ENCODE measurements around the gene GMDS. TPM values are rescaled to one million over a fixed set of nuclear protein-coding genes. Genes with fewer than 3 reads are reported as not detected.

The GMDS gene
- polyA plus RNA-seq, 1 donor (not counting 4 experiments of a cell fraction or from before 2014, with no cell fraction given), result 22.1 TPM

GRCh38 chr6:1962201-1962600 lies 283.2 kb downstream of the GMDS start:
- H3K27ac ChIP-seq (ENCODE audit: control insufficient read depth, insufficient read depth, low read length), result no peak overlapping the region
- no peak for TF ChIP-seq CTCF (optimal IDR thresholded peaks at IDR 0.05 in 1 of 3, IDR thresholded peaks at IDR 0.05 in 1 of 3, conservative IDR thresholded peaks at IDR 0.05 in 1 of 3; ENCODE audit: extremely low read depth in 1 of 3, insufficient read depth in 2 of 3, low read length in 3 of 3)
- TF ChIP-seq EZH2 (IDR thresholded peaks at IDR 0.05; ENCODE audit: low read length), result no peak
- DNase-seq (ENCODE audit: low read depth, low spot score) (no peak), FAIRE-seq (no peak)
- H3K79me2 ChIP-seq (ENCODE audit: control insufficient read depth, insufficient read depth, low read length), result no peaks in the 10 kb centered on the region
- no peaks in the 10 kb centered on the region for H3K9me1 ChIP-seq (ENCODE audit: control insufficient read depth, extremely low read depth, insufficient read depth, low read length)
- no peak overlapping the region for H3K4me2 ChIP-seq (ENCODE audit: control insufficient read depth, extremely low read depth, insufficient read depth, low read depth, low read length)
- no peaks in the 10 kb centered on the region for H3K9me3 ChIP-seq (ENCODE audit: control insufficient read depth, low read depth, low read length)
- no peak overlapping the region for H3K9ac ChIP-seq (ENCODE audit: control insufficient read depth, extremely low read depth, insufficient read depth, low read length)
- dilution Hi-C loops (cut with MboI; ENCODE audit: extremely low pct_ligation_motif_present, low sequenced_read_pairs), result no loop called here
- H4K20me1 ChIP-seq (ENCODE audit: control insufficient read depth, extremely low read depth, insufficient read depth, low read length), result no peaks in the 10 kb centered on the region
- H2AFZ ChIP-seq (ENCODE audit: control insufficient read depth, low read length), result no peak overlapping the region
- H3K4me1 ChIP-seq (ENCODE audit: control insufficient read depth, extremely low read depth, insufficient read depth, low read length), result peaks cover 11% of the 10 kb centered on the region
- H3K36me3 ChIP-seq (ENCODE audit: control insufficient read depth in 2 of 2, extremely low read depth in 1 of 2, insufficient read depth in 2 of 2, low read length in 2 of 2), result peaks cover 0 to 4% of the 10 kb centered on the region in 2 experiments
- no peak overlapping the region for H3K4me3 ChIP-seq (ENCODE audit: control insufficient read depth in 2 of 3, extremely low read depth in 1 of 3, insufficient read depth in 2 of 3, low read depth in 1 of 3, low read length in 3 of 3)
- no peaks in the 10 kb centered on the region for H3K27me3 ChIP-seq (ENCODE audit: control insufficient read depth, extremely low read depth, insufficient read depth, low read length)

GRCh38 chr6:1960486-1961142 lies 284.8 kb downstream of the GMDS start:
- Histone ChIP-seq H3K27ac (ENCODE audit: control insufficient read depth, insufficient read depth, low read length) (peak overlapping the region; percentile 55), H3K9me1 (ENCODE audit: control insufficient read depth, extremely low read depth, insufficient read depth, low read length) (no peaks in the 10 kb centered on the region), H4K20me1 (ENCODE audit: control insufficient read depth, extremely low read depth, insufficient read depth, low read length) (no peaks in the 10 kb centered on the region), H3K79me2 (ENCODE audit: control insufficient read depth, insufficient read depth, low read length) (no peaks in the 10 kb centered on the region), H3K4me2 (ENCODE audit: control insufficient read depth, extremely low read depth, insufficient read depth, low read depth, low read length) (peak overlapping the region; percentile 68), H3K9me3 (ENCODE audit: control insufficient read depth, low read depth, low read length) (no peaks in the 10 kb centered on the region), H2AFZ (ENCODE audit: control insufficient read depth, low read length) (peak overlapping the region; percentile 26), H3K27me3 (ENCODE audit: control insufficient read depth, extremely low read depth, insufficient read depth, low read length) (no peaks in the 10 kb centered on the region), H3K9ac (ENCODE audit: control insufficient read depth, extremely low read depth, insufficient read depth, low read length) (peak overlapping the region; percentile 36), H3K4me1 (ENCODE audit: control insufficient read depth, extremely low read depth, insufficient read depth, low read length) (peaks cover 11% of the 10 kb centered on the region), H3K36me3 (ENCODE audit: control insufficient read depth in 2 of 2, extremely low read depth in 1 of 2, insufficient read depth in 2 of 2, low read length in 2 of 2) (peaks cover 0 to 4% of the 10 kb centered on the region in 2 experiments), H3K4me3 (ENCODE audit: control insufficient read depth in 2 of 3, extremely low read depth in 1 of 3, insufficient read depth in 2 of 3, low read depth in 1 of 3, low read length in 3 of 3) (peak overlapping the region in 1 of 3 experiments; percentile 9)
- dilution Hi-C loops (cut with MboI; ENCODE audit: extremely low pct_ligation_motif_present, low sequenced_read_pairs), result no loop called here
- FAIRE-seq, result peak; percentile 72
- DNase-seq (ENCODE audit: low read depth, low spot score), result no peak
- TF ChIP-seq CTCF (optimal IDR thresholded peaks at IDR 0.05 in 1 of 3, IDR thresholded peaks at IDR 0.05 in 1 of 3, conservative IDR thresholded peaks at IDR 0.05 in 1 of 3; ENCODE audit: extremely low read depth in 1 of 3, insufficient read depth in 2 of 3, low read length in 3 of 3) (no peak), EZH2 (IDR thresholded peaks at IDR 0.05; ENCODE audit: low read length) (no peak)

Measured in keratinocyte (primary cell).